AG20443 (cell line): ENCODE results near the gene RAB3C.

Experiments
- DNase-seq: peaks from one replicate; pipeline ENCODE4 v3.0.0; 2012; ENCODE audit warnings: low spot score, mixed read lengths

The RAB3C gene

GRCh38 chr5:58773744-58774441, 191.0 kb downstream of the RAB3C start:
- DNase-seq = no peak

GRCh38 chr5:58774937-58775336, 192.1 kb downstream of the RAB3C start:
- DNase-seq = no peak

GRCh38 chr5:58775701-58776262, 192.9 kb downstream of the RAB3C start:
- no peak for DNase-seq

GRCh38 chr5:58776559-58776958, 193.7 kb downstream of the RAB3C start:
- no peak for DNase-seq

GRCh38 chr5:58778888-58779287, 196.0 kb downstream of the RAB3C start:
- DNase-seq = no peak

GRCh38 chr5:58786035-58786434, 203.2 kb downstream of the RAB3C start:
- DNase-seq = no peak

- no peak for DNase-seq
Observed at GRCh38 chr5:58786711-58787303, 203.9 kb downstream of the RAB3C start.

GRCh38 chr5:58787987-58788386, 205.1 kb downstream of the RAB3C start:
- DNase-seq = no peak

GRCh38 chr5:58793888-58794657, 211.2 kb downstream of the RAB3C start:
- no peak for DNase-seq

GRCh38 chr5:58794875-58795274, 212.0 kb downstream of the RAB3C start:
- DNase-seq = no peak

- DNase-seq = no peak
Observed at GRCh38 chr5:58795327-58795726, 212.5 kb downstream of the RAB3C start.

- DNase-seq = no peak
Observed at GRCh38 chr5:58797021-58797420, 214.1 kb downstream of the RAB3C start.

- DNase-seq = no peak
Observed at GRCh38 chr5:58800356-58800755, 217.5 kb downstream of the RAB3C start.

GRCh38 chr5:58800861-58801540, 218.1 kb downstream of the RAB3C start:
- DNase-seq = no peak

- DNase-seq = no peak
Observed at GRCh38 chr5:58803056-58803455, 220.2 kb downstream of the RAB3C start.

GRCh38 chr5:58804291-58804690, 221.4 kb downstream of the RAB3C start:
- DNase-seq = no peak

GRCh38 chr5:58810086-58810485, 227.2 kb downstream of the RAB3C start:
- no peak for DNase-seq

- no peak for DNase-seq
Observed at GRCh38 chr5:58813855-58814254, 231.0 kb downstream of the RAB3C start.

- no peak for DNase-seq
Observed at GRCh38 chr5:58816181-58816731, 233.4 kb downstream of the RAB3C start.

GRCh38 chr5:58818465-58818864, 235.6 kb downstream of the RAB3C start:
- DNase-seq = no peak

- no peak for DNase-seq
Observed at GRCh38 chr5:58825441-58825840, 242.6 kb downstream of the RAB3C start.

GRCh38 chr5:58825899-58826298, 243.0 kb downstream of the RAB3C start:
- DNase-seq = no peak
